Measurements from ENCODE around the gene UBXN10.
A peak's percentile ranks its signal among the peaks of the same experiment; 100 is the strongest.

Gene UBXN10

GRCh38 chr1:20240012-20240411 is 54.1 kb downstream of the UBXN10 start:
- Histone ChIP-seq H3K4me2 (ENCODE audit: low read depth, low read length, poor library complexity, severe bottlenecking) (no peak overlapping the region), H3K4me3 (ENCODE audit: low read length, poor library complexity, severe bottlenecking) (no peak overlapping the region), H3K9ac (ENCODE audit: low read depth, low read length, poor library complexity, severe bottlenecking) (no peak overlapping the region), H3K27me3 (ENCODE audit: insufficient read depth, low read length, poor library complexity, severe bottlenecking) (no peaks in the 10 kb centered on the region), H3K4me1 (ENCODE audit: insufficient read depth, low read length, poor library complexity, severe bottlenecking) (no peaks in the 10 kb centered on the region), H2AFZ (ENCODE audit: low read length) (no peak overlapping the region), H4K20me1 (ENCODE audit: insufficient read depth, low read length, poor library complexity, severe bottlenecking) (no peaks in the 10 kb centered on the region), H3K36me3 (ENCODE audit: insufficient read depth, low read length) (no peaks in the 10 kb centered on the region), H3K9me3 (ENCODE audit: insufficient read depth, low read depth, low read length) (no peaks in the 10 kb centered on the region), H3K79me2 (ENCODE audit: insufficient read depth, low read length) (no peaks in the 10 kb centered on the region), H3F3A (ENCODE audit: low read depth) (no peaks in the 10 kb centered on the region), H3K9me2 (replicated peaks; ENCODE audit: low read depth, low read length) (no peaks in the 10 kb centered on the region)
- TF ChIP-seq CTCF (conservative IDR thresholded peaks at IDR 0.05; ENCODE audit: low read length) (no peak), EZH2phosphoT487 (IDR thresholded peaks at IDR 0.05; ENCODE audit: borderline replicate concordance) (no peak)

GRCh38 chr1:20242890-20243479 is 57.1 kb downstream of the UBXN10 start:
- H4K20me1 ChIP-seq (ENCODE audit: insufficient read depth, low read length, poor library complexity, severe bottlenecking) = no peaks in the 10 kb centered on the region
- H3K79me2 ChIP-seq (ENCODE audit: insufficient read depth, low read length) = no peaks in the 10 kb centered on the region
- no peaks in the 10 kb centered on the region for H3K4me1 ChIP-seq (ENCODE audit: insufficient read depth, low read length, poor library complexity, severe bottlenecking)
- no peak overlapping the region for H3K4me3 ChIP-seq (ENCODE audit: low read length, poor library complexity, severe bottlenecking)
- no peaks in the 10 kb centered on the region for H3K9me2 ChIP-seq (replicated peaks; ENCODE audit: low read depth, low read length)
- 0 out of 2 replicates have a peak, but pooled peaks have one; percentile 25 for TF ChIP-seq CTCF (conservative IDR thresholded peaks at IDR 0.05; ENCODE audit: low read length)
- no peak for TF ChIP-seq EZH2phosphoT487 (IDR thresholded peaks at IDR 0.05; ENCODE audit: borderline replicate concordance)
- H3K9me3 ChIP-seq (ENCODE audit: insufficient read depth, low read depth, low read length) = no peaks in the 10 kb centered on the region
- no peaks in the 10 kb centered on the region for H3F3A ChIP-seq (ENCODE audit: low read depth)
- H3K9ac ChIP-seq (ENCODE audit: low read depth, low read length, poor library complexity, severe bottlenecking) = no peak overlapping the region
- no peak overlapping the region for H2AFZ ChIP-seq (ENCODE audit: low read length)
- H3K36me3 ChIP-seq (ENCODE audit: insufficient read depth, low read length) = no peaks in the 10 kb centered on the region
- H3K27me3 ChIP-seq (ENCODE audit: insufficient read depth, low read length, poor library complexity, severe bottlenecking) = no peaks in the 10 kb centered on the region
- no peak overlapping the region for H3K4me2 ChIP-seq (ENCODE audit: low read depth, low read length, poor library complexity, severe bottlenecking)
